ENCODE measurements around the gene PRM3.

DNA sequence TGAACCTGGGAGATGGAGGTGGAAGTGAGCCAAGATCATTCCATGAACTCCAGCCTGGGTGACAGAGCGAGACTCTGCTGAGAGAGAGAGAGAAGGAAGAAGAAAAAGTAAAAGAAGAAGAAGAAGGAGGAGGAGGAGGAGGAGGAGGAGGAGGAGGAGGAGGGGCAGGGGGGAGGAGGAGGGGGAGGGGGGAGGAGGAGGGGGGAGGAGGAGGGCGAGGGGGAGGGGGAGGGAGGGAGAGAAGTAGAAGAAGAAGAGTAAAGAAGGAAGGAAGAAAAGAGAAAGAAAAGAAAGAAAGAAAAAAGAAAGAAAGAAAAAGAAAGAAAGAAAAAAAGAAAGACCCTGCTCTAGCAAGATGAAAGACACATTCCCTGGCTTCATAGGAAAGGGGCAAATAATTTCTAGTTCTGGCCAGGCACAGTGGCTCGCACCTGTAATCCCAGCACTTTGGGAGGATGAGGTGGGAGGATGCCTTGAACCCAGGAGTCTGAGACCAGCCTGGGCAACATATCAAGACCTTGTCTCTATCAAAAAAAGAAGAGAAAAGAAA lies 41.1 kb downstream of the PRM3 start:
- TF ChIP-seq EZH2 (IDR thresholded peaks at IDR 0.05) = no peak
- TF ChIP-seq, protein P1, sequence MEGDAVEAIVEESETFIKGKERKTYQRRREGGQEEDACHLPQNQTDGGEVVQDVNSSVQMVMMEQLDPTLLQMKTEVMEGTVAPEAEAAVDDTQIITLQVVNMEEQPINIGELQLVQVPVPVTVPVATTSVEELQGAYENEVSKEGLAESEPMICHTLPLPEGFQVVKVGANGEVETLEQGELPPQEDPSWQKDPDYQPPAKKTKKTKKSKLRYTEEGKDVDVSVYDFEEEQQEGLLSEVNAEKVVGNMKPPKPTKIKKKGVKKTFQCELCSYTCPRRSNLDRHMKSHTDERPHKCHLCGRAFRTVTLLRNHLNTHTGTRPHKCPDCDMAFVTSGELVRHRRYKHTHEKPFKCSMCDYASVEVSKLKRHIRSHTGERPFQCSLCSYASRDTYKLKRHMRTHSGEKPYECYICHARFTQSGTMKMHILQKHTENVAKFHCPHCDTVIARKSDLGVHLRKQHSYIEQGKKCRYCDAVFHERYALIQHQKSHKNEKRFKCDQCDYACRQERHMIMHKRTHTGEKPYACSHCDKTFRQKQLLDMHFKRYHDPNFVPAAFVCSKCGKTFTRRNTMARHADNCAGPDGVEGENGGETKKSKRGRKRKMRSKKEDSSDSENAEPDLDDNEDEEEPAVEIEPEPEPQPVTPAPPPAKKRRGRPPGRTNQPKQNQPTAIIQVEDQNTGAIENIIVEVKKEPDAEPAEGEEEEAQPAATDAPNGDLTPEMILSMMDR (IDR thresholded peaks at IDR 0.05) = no peak
